GM18508 (cell line): ENCODE results near the gene DACH1.

Experiments used
- ATAC-seq: cut with Tn5 transposase; IDR thresholded peaks from one replicate; pipeline ENCODE4 v1.9.1; 2021; ENCODE audit warnings: moderate number of reproducible peaks; ENCODE audit not compliant: insufficient read depth, unreplicated experiment

The DACH1 gene

GRCh38 chr13:71457645-71458044 lies 409.4 kb downstream of the DACH1 start:
- no peak for ATAC-seq

- no peak for ATAC-seq
Observed at GRCh38 chr13:71456136-71456535, 410.9 kb downstream of the DACH1 start.

- no peak for ATAC-seq
Observed at GRCh38 chr13:71454509-71454908, 412.5 kb downstream of the DACH1 start.

- no peak for ATAC-seq
Observed at GRCh38 chr13:71448080-71448630, 418.8 kb downstream of the DACH1 start.

- no peak for ATAC-seq
Observed at GRCh38 chr13:71437704-71438103, 429.3 kb downstream of the DACH1 start.

GRCh38 chr13:71430681-71431080 lies 436.3 kb downstream of the DACH1 start:
- ATAC-seq = no peak

GRCh38 chr13:71417205-71417604 lies 449.8 kb downstream of the DACH1 start:
- ATAC-seq = no peak

- no peak for ATAC-seq
Observed at GRCh38 chr13:71412231-71412630, 454.8 kb downstream of the DACH1 start.

- no peak for ATAC-seq
Observed at GRCh38 chr13:71408416-71408815, 458.6 kb downstream of the DACH1 start.

- ATAC-seq = no peak
Observed at GRCh38 chr13:71399631-71400215, 467.3 kb downstream of the DACH1 start.

- no peak for ATAC-seq
Observed at GRCh38 chr13:71396149-71396548, 470.9 kb downstream of the DACH1 start.

GRCh38 chr13:71395053-71395452 lies 472.0 kb downstream of the DACH1 start:
- ATAC-seq = no peak

- no peak for ATAC-seq
Observed at GRCh38 chr13:71394176-71394575, 472.8 kb downstream of the DACH1 start.
